Ovary (tissue), 9 donors: ENCODE data around the gene MNAT1. TPM values are rescaled to one million over a fixed set of nuclear protein-coding genes. Genes with fewer than 3 reads are reported as not detected.
"Not testable (repeated sequence)": the region's sequence is repeated elsewhere in the genome, so short reads cannot be mapped to it uniquely, and the experiment has no call there.

Experiments
- DNase-seq, 5 donors: peaks; one replicate each; pipeline ENCODE4 v3.0.0-alpha.2; 2019 to 2020
- H3K27ac ChIP-seq, 2 donors: fragments of 200-600 bp; one replicate each; pipeline versions ENCODE4 v1.5.1 to v1.8.0; 2019 to 2022
- H3K27me3 ChIP-seq: fragments of 200-600 bp; one replicate; pipeline ENCODE4 v1.8.0; 2022
- H3K36me3 ChIP-seq: fragments of 200-600 bp; sonication (generic); one replicate; pipeline ENCODE4 v1.5.1; 2019
- H3K4me1 ChIP-seq: one replicate; pipeline ENCODE4 v1.8.1; 2013; ENCODE audit warnings: mild to moderate bottlenecking, moderate library complexity; ENCODE audit not compliant: insufficient read depth
- H3K4me3 ChIP-seq: fragments of 200-600 bp; sonication (generic); one replicate; pipeline ENCODE4 v1.5.1; 2017
- H3K9me3 ChIP-seq, 2 donors: fragments of 200-600 bp in 1 of 2; sonication (generic) in 1 of 2; one replicate each; pipeline versions ENCODE4 v1.5.1 to v1.8.1; 2013 to 2019; ENCODE audit warnings: mild to moderate bottlenecking in 1 of 2, moderate library complexity in 1 of 2
- CTCF ChIP-seq, 3 donors: fragments of 450-650 bp in 2 of 3; fragments of 200-600 bp in 1 of 3; IDR thresholded peaks; one replicate each; pipeline versions ENCODE4 v1.5.1 to v1.8.0; 2016 to 2022; ENCODE audit warnings: antibody characterized with exemption in 3 of 3, mild to moderate bottlenecking in 1 of 3
- EP300 ChIP-seq: sonication (generic); formaldehyde crosslinking; IDR thresholded peaks from one replicate; pipeline ENCODE4 v1.6.1; 2017; ENCODE audit warnings: antibody characterized with exemption
- POLR2A ChIP-seq: fragments of 450-650 bp; IDR thresholded peaks from one replicate; pipeline ENCODE4 v1.6.1; 2017; ENCODE audit warnings: antibody characterized with exemption, mild to moderate bottlenecking, moderate library complexity
- WGBS, 3 donors: extraction: QIAGEN DNeasy Blood & Tissue Kit in 1 of 3; methylation state at CpG; one replicate each; pipeline versions ENCODE4 v1.1.5 to v1.1.7; 2013 to 2017; 5-methylcytosine and 5-hydroxymethylcytosine counted together
- intact Hi-C, 4 donors: fragments of 100-400 bp; cut with DNase I; formaldehyde crosslinking; loops; one replicate each; pipeline versions ENCODE4 v1.11.0 to v1.15.1; 2022 to 2023
- polyA plus RNA-seq, 2 donors: library from polyadenylated mRNA; stranded (reverse); fragments of 200-250 nt in 1 of 2; fragments of 350-450 nt in 1 of 2; fragmentation: Illumina TruSeq in 1 of 2; extraction: RNeasy Lipid Tissue Mini Kit (QIAGEN cat#74804) in 1 of 2; gene quantifications; one replicate each; pipeline ENCODE4 v1.2.3, GENCODE V29; 2013 to 2014
- total RNA-seq, 7 donors: library from RNA; depleted of rRNA in 2 of 7; stranded (reverse); fragments of >200 nt in 2 of 7; fragmentation: NEBNext Ultra II Directional in 3 of 7; extraction: Animal tissue kit (Norgen Biotek cat#: 25700) in 3 of 7; gene quantifications; one replicate each; pipeline versions ENCODE4 v1.1.0 to v1.2.4, GENCODE V29; 2016 to 2023
- donor health status: DM: no; HTN: no; CAD: no; lungs with moderate emphysema.
- donor health status: DM: no; HTN: no; CAD: no.
- donor health status: Bipolar disorder and iron deficiency.
- donor health status: DM: yes; HTN: yes; CAD: no.
- donor health status: DM: no; HTN: no; CAD: no.
- donor health status: DM: yes; HTN: yes; CAD: no.

MNAT1 gene
- total and polyA plus RNA-seq, 9 donors, result 23.0 to 59.4 (median 32.8) TPM

DNA sequence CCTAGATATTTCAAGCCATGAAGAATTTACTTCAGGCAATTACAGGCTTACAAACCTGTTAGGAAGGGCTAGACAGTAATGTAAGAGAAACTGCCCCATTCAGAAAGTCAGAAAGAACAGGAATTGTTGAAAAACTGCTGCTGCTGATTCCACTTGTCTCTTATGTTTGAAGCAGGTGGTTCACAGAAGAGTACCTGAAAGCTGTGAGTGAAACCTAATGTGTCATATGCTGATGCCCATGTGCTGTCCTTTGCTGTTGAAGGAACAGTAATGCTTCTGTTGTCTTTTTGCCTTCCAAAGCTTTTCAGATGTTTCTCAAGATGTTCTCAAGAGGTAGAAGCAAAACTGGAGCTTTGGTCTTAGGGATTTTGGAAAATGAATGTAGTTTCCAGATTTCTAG is 39.0 kb downstream of the MNAT1 start:
- H3K27ac ChIP-seq, result no peak overlapping the region
- no peaks in the 10 kb centered on the region for H3K9me3 ChIP-seq
- TF ChIP-seq POLR2A (no peak), CTCF (IDR thresholded peaks at IDR 0.05) (no peak), EP300 (no peak)
- H3K4me3 ChIP-seq, result no peak overlapping the region
- peaks cover 3% of the 10 kb centered on the region for H3K4me1 ChIP-seq
- H3K36me3 ChIP-seq, result no peaks in the 10 kb centered on the region
- no peaks in the 10 kb centered on the region for H3K27me3 ChIP-seq
- no peak for DNase-seq
- intact Hi-C loops, result no loop called here

GRCh38 chr14:60775296-60775695 is 40.7 kb downstream of the MNAT1 start:
- no peak for DNase-seq
- intact Hi-C loops, result no loop called here
- Histone ChIP-seq H3K36me3 (no peaks in the 10 kb centered on the region), H3K27ac (no peak overlapping the region), H3K9me3 (no peaks in the 10 kb centered on the region), H3K27me3 (no peaks in the 10 kb centered on the region), H3K4me3 (no peak overlapping the region), H3K4me1 (peaks cover 3% of the 10 kb centered on the region)
- no peak for TF ChIP-seq EP300
- TF ChIP-seq POLR2A, result no peak
- TF ChIP-seq CTCF (IDR thresholded peaks at IDR 0.05), result no peak

GRCh38 chr14:60777856-60778578 is 43.5 kb downstream of the MNAT1 start:
- Histone ChIP-seq H3K27ac (no peak overlapping the region), H3K36me3 (no peaks in the 10 kb centered on the region), H3K4me1 (peaks cover 3% of the 10 kb centered on the region), H3K9me3 (no peaks in the 10 kb centered on the region), H3K27me3 (no peaks in the 10 kb centered on the region), H3K4me3 (no peak overlapping the region)
- intact Hi-C loops, result no loop called here
- no peak for TF ChIP-seq CTCF (IDR thresholded peaks at IDR 0.05)
- TF ChIP-seq POLR2A, result no peak
- no peak for DNase-seq

GRCh38 chr14:60779745-60780514 is 45.4 kb downstream of the MNAT1 start:
- DNase-seq, H3K9me3 ChIP-seq, H3K4me1 ChIP-seq, H3K4me3 ChIP-seq, H3K27ac ChIP-seq, H3K36me3 ChIP-seq, H3K27me3 ChIP-seq, intact Hi-C loops: not testable (repeated sequence)
- WGBS, 3 donors, result 95 to 97% (median 96%) methylated on average over 18 of the region's 18 CpGs

DNA sequence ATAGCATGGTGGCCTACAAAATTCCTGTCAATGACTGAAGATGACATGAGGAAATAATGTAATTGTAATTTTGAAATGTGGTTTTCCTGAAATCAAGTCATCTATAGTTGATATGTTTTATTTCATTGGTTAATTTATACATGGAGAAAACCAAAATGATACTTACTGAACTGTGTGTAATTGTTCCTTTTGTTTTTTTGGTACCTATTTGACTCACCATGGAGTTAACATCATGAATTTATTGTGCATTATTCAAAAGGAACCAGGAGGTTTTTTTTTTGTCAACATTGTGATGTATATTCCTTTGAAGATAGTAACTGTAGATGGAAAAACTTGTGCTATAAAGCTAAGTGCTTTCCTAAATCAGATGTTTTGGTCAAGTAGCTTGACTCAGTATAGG is 46.0 kb downstream of the MNAT1 start:
- H3K9me3 ChIP-seq, H3K4me3 ChIP-seq, H3K27me3 ChIP-seq, intact Hi-C loops, H3K27ac ChIP-seq, H3K36me3 ChIP-seq, H3K4me1 ChIP-seq, DNase-seq: not testable (repeated sequence)
